Dendritic cell treated with granulocyte-macrophage colony-stimulating factor and Interleukin-4, amounts not matched to agents 40 ng/mL and 50 ng/mL, for 4 days (primary cell): Measurements from ENCODE around the gene TRPM5.
A peak's percentile ranks its signal among the peaks of the same experiment; 100 is the strongest.

Source experiments
- H3K27ac Mint-ChIP-seq: one replicate; pipeline ENCODE4 v1.8.0; 2022; ENCODE audit warnings: mild to moderate bottlenecking, mixed read lengths
- H3K27me3 Mint-ChIP-seq: one replicate; pipeline ENCODE4 v1.8.0; 2022; ENCODE audit warnings: mild to moderate bottlenecking, mixed read lengths
- H3K36me3 Mint-ChIP-seq: one replicate; pipeline ENCODE4 v1.8.0; 2022; ENCODE audit warnings: low read depth, mixed read lengths
- H3K4me1 Mint-ChIP-seq: one replicate; pipeline ENCODE4 v1.8.0; 2022; ENCODE audit warnings: low read depth, mixed read lengths
- H3K4me3 Mint-ChIP-seq: one replicate; pipeline ENCODE4 v1.8.0; 2022; ENCODE audit warnings: mild to moderate bottlenecking, moderate library complexity, mixed read lengths
- H3K9me3 Mint-ChIP-seq: one replicate; pipeline ENCODE4 v1.8.0; 2022; ENCODE audit warnings: mixed read lengths
- intact Hi-C: fragments of 100-400 bp; cut with micrococcal nuclease; formaldehyde crosslinking; loops from one replicate; pipeline ENCODE4 v1.15.0; 2022

The TRPM5 gene

DNA sequence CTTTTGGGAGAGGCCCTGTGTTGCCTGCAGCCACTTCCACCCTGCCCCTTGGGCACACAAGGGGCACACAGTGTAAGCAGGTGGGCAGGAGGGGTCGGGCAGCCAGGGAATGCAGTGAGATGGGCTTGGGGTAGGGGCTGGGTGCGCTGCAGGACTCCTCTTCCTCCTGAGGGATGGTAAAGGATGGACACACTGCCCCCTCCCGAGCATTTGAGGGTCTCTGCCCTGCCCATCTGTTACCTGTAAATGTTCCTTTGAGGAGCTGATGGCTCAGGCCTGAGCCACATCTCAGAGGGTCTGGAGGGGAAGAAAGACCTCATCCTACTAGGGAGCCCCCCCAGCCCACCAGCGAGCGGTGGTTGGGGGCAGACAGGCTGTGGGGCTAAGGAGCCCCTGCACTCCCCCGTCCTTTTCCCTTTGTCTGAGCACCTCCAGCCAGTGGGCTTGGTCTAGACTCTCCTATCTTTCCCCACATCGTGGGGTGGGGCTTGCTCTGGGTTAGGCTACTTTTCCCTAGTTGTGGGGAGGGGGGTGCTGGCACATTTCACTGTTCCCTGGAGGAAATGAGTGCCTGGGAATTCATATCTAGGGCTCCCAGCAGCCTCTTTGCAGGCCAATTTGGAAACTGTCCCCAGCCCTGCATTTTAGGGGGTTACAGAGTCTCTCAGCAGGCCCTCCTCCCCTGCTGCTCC lies 45.5 kb downstream of the TRPM5 start:
- H3K27ac Mint-ChIP-seq: peak overlapping the region; percentile 93
- H3K27me3 Mint-ChIP-seq: no peaks in the 10 kb centered on the region
- peak overlapping the region; percentile 95 for H3K4me3 Mint-ChIP-seq
- H3K36me3 Mint-ChIP-seq: peaks cover 78% of the 10 kb centered on the region
- intact Hi-C loops: no loop called here
- H3K4me1 Mint-ChIP-seq: peaks cover 33% of the 10 kb centered on the region
- H3K9me3 Mint-ChIP-seq: no peaks in the 10 kb centered on the region

DNA sequence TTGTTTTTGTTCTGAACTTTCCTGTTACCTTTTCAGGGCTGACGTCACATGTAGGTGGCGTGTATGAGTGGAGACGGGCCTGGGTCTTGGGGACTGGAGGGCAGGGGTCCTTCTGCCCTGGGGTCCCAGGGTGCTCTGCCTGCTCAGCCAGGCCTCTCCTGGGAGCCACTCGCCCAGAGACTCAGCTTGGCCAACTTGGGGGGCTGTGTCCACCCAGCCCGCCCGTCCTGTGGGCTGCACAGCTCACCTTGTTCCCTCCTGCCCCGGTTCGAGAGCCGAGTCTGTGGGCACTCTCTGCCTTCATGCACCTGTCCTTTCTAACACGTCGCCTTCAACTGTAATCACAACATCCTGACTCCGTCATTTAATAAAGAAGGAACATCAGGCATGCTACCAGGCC lies 47.3 kb downstream of the TRPM5 start:
- H3K4me3 Mint-ChIP-seq: no peak overlapping the region
- peaks cover 78% of the 10 kb centered on the region for H3K36me3 Mint-ChIP-seq
- intact Hi-C loops: no loop called here
- H3K4me1 Mint-ChIP-seq: peaks cover 33% of the 10 kb centered on the region
- H3K9me3 Mint-ChIP-seq: no peaks in the 10 kb centered on the region
- peak overlapping the region; percentile 73 for H3K27ac Mint-ChIP-seq
- H3K27me3 Mint-ChIP-seq: no peaks in the 10 kb centered on the region

DNA sequence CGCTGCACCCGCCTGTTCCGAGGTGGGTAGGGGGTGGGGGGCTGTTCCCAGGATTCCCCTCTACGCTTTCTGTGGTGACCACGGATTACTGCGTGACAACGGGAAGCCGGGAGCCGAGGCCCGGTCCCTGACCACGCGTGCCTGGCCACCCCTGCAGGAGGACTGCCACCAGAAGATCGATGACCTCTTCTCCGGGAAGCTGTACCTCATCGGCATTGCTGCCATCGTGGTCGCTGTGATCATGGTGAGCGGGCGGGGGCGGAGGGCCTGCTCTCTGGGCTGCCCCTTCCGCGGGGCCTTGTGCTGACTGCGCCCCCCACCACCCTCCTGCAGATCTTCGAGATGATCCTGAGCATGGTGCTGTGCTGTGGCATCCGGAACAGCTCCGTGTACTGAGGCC lies 47.8 kb downstream of the TRPM5 start:
- H3K4me1 Mint-ChIP-seq: peaks cover 28% of the 10 kb centered on the region
- intact Hi-C loops: no loop called here
- H3K27ac Mint-ChIP-seq: no peak overlapping the region
- no peaks in the 10 kb centered on the region for H3K9me3 Mint-ChIP-seq
- H3K27me3 Mint-ChIP-seq: no peaks in the 10 kb centered on the region
- no peak overlapping the region for H3K4me3 Mint-ChIP-seq
- H3K36me3 Mint-ChIP-seq: peaks cover 81% of the 10 kb centered on the region

DNA sequence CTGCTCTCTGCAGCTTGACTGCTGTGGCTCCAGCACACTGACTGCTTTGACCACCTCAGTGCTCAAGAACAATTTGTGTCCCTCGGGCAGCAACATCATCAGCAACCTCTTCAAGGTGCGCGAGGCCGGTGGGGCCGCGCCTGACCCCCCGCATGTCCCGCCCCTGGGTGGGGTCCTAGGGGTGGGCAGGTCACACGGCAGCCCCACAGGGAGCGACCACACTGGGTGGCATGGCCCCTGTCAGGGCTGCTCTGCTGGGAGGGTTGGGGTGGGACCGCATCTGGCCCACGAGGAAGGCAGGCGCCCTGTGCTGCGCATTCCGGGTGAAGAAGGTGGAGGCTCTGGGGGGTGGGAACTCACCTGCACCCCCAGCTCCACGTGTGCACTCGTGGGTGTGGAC lies 48.5 kb downstream of the TRPM5 start:
- Mint-ChIP-seq H3K4me1 (peaks cover 24% of the 10 kb centered on the region), H3K27ac (no peak overlapping the region)

DNA sequence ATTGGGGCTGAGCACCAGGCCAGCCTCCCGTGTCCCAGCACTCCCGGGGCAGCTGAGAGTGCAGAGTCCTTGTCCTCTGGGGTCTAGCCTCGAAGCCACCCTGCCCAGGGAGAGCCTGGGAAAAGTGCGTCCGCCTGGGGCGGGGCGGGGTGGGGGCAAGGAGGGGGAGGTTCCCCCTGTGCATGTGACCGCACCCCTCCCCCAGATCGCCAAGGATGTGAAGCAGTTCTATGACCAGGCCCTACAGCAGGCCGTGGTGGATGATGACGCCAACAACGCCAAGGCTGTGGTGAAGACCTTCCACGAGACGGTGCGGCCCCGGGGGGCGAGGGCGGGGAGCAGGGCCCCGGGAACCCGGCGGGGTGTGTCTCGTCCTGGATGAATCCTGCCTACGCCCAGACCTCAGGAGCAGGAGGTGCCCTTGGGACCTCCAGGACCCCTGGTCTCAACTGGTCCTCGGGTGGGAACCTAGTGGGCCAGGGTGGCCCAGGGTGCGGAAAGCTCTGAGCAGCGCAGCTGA lies 49.0 kb downstream of the TRPM5 start:
- intact Hi-C loops: no loop called here
- Mint-ChIP-seq H3K9me3 (no peaks in the 10 kb centered on the region), H3K27me3 (no peaks in the 10 kb centered on the region), H3K4me3 (no peak overlapping the region), H3K27ac (no peak overlapping the region), H3K36me3 (peaks cover 84% of the 10 kb centered on the region), H3K4me1 (peaks cover 28% of the 10 kb centered on the region)

More for the DNA sequence above, 48.5 kb downstream of the TRPM5 start:
- H3K36me3 Mint-ChIP-seq: peaks cover 81% of the 10 kb centered on the region
- intact Hi-C loops: no loop called here
- H3K4me3 Mint-ChIP-seq: no peak overlapping the region
- no peaks in the 10 kb centered on the region for H3K9me3 Mint-ChIP-seq
- H3K27me3 Mint-ChIP-seq: no peaks in the 10 kb centered on the region

DNA sequence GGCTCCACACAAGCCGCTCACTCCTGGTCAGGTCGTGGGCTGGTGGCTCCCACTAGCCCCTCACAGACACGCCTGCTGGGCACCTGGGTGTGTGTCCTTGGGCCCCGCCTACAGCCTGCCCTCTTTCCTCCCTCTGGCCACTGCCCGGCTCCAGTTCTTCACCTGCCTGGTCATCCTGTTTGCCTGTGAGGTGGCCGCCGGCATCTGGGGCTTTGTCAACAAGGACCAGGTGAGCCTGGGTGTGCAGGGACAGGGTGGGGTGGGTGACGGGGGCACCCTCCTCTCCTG lies 49.6 kb downstream of the TRPM5 start:
- peaks cover 89% of the 10 kb centered on the region for H3K36me3 Mint-ChIP-seq
- no peak overlapping the region for H3K27ac Mint-ChIP-seq
- H3K9me3 Mint-ChIP-seq: no peaks in the 10 kb centered on the region
- intact Hi-C loops: no loop called here
- no peak overlapping the region for H3K4me3 Mint-ChIP-seq
- H3K4me1 Mint-ChIP-seq: peaks cover 32% of the 10 kb centered on the region
- H3K27me3 Mint-ChIP-seq: no peaks in the 10 kb centered on the region
